Testis (tissue), 3 donors: ENCODE results near the gene MAJIN. TPM values are rescaled to one million over a fixed set of nuclear protein-coding genes. Genes with fewer than 3 reads are reported as not detected.
"Not testable (repeated sequence)": the region's sequence is repeated elsewhere in the genome, so short reads cannot be mapped to it uniquely, and the experiment has no call there.

Source experiments
- DNase-seq: peaks from one replicate; pipeline ENCODE4 v3.0.0-alpha.2; 2019
- H3K27ac ChIP-seq, 2 donors: fragments of 200-600 bp; sonication (generic); one replicate each; pipeline ENCODE4 v1.5.1; 2019
- H3K27me3 ChIP-seq: fragments of 200-600 bp; sonication (generic); one replicate; pipeline ENCODE4 v1.5.1; 2019
- H3K36me3 ChIP-seq: fragments of 200-600 bp; sonication (generic); one replicate; pipeline ENCODE4 v1.5.1; 2017; ENCODE audit warnings: low read depth; ENCODE audit errors: missing control alignments
- H3K4me1 ChIP-seq: fragments of 200-600 bp; sonication (generic); one replicate; pipeline ENCODE4 v1.5.1; 2019
- H3K4me3 ChIP-seq, 2 donors: fragments of 200-600 bp; sonication (generic); one replicate each; pipeline ENCODE4 v1.5.1; 2017 to 2019
- H3K9me3 ChIP-seq: fragments of 200-600 bp; sonication (generic); one replicate; pipeline ENCODE4 v1.5.1; 2017
- CTCF ChIP-seq, 3 experiments: fragments of 450-650 bp in 2 of 3; fragments of 200-600 bp in 1 of 3; sonication (generic) in 1 of 3; IDR thresholded peaks; one replicate each; pipeline ENCODE4 v1.5.1; 2016 to 2019; ENCODE audit warnings: antibody characterized with exemption in 3 of 3, mild to moderate bottlenecking in 2 of 3, moderate library complexity in 1 of 3
- POLR2A ChIP-seq: fragments of 450-650 bp; IDR thresholded peaks from one replicate; pipeline ENCODE4 v1.6.1; 2017; ENCODE audit warnings: antibody characterized with exemption, mild to moderate bottlenecking, moderate library complexity
- WGBS, 2 donors: methylation state at CpG; one replicate each; pipeline ENCODE4 v1.1.5; 2018; 5-methylcytosine and 5-hydroxymethylcytosine counted together
- intact Hi-C: fragments of 100-400 bp; cut with DNase I; formaldehyde crosslinking; loops from one replicate; pipeline ENCODE4 v1.15.1; 2023; ENCODE audit warnings: low total_unique reads
- polyA plus RNA-seq: library from polyadenylated mRNA; stranded (reverse); fragments of 350-450 nt; fragmentation: Illumina TruSeq; extraction: RNeasy Lipid Tissue Mini Kit (QIAGEN cat#74804); gene quantifications from one replicate; pipeline ENCODE4 v1.2.3, GENCODE V29; 2014; ENCODE audit warnings: low read depth, low replicate concordance; ENCODE audit not compliant: insufficient read depth
- total RNA-seq, 2 donors: library from RNA; depleted of rRNA; stranded (reverse); fragments of >200 nt; gene quantifications; one replicate each; pipeline ENCODE4 v1.2.3, GENCODE V29; 2016

MAJIN gene
- total and polyA plus RNA-seq, 3 donors from 2014 or later, result 14.4 to 36.4 (median 34.8) TPM

GRCh38 chr11:65013130-65013887 is 41.4 kb upstream of the MAJIN start:
- peak overlapping the region; percentile 55 to 88 for H3K4me3 ChIP-seq
- H3K27ac ChIP-seq, result peak overlapping the region; percentile 90 to 98
- 8 to 13% methylated on average over 10 to 21 of the region's 22 CpGs for WGBS, 2 donors
- no peaks in the 10 kb centered on the region for H3K27me3 ChIP-seq
- DNase-seq, result peak; percentile 94
- TF ChIP-seq CTCF (IDR thresholded peaks at IDR 0.05) (peak; percentile 73 to 86 (median 80)), POLR2A (no peak)
- intact Hi-C loops, result loop anchor here (10.0 kb wide), 2 partner anchors 101 to 169 kb away; partner anchors contain the start of genes CDC42BPG, TM7SF2 and ZNHIT2
- no peaks in the 10 kb centered on the region for H3K4me1 ChIP-seq
- no peaks in the 10 kb centered on the region for H3K9me3 ChIP-seq
- no peaks in the 10 kb centered on the region for H3K36me3 ChIP-seq

GRCh38 chr11:65008873-65009272 is 37.0 kb upstream of the MAJIN start:
- Histone ChIP-seq H3K27ac (no peak overlapping the region), H3K27me3 (no peaks in the 10 kb centered on the region), H3K9me3 (no peaks in the 10 kb centered on the region), H3K36me3 (no peaks in the 10 kb centered on the region), H3K4me3 (no peak overlapping the region), H3K4me1 (no peaks in the 10 kb centered on the region)
- WGBS, 2 donors, result 92 to 93% methylated on average over 2 of the region's 2 CpGs
- no peak for TF ChIP-seq POLR2A
- no peak for TF ChIP-seq CTCF (IDR thresholded peaks at IDR 0.05)
- intact Hi-C loops, result no loop called here
- DNase-seq, result no peak

- WGBS, 2 donors, result 74 to 78% methylated on average over 7 of the region's 7 CpGs
- Histone ChIP-seq H3K9me3 (no peaks in the 10 kb centered on the region), H3K36me3 (no peaks in the 10 kb centered on the region), H3K4me1 (no peaks in the 10 kb centered on the region), H3K4me3 (no peak overlapping the region), H3K27me3 (no peaks in the 10 kb centered on the region), H3K27ac (no peak overlapping the region)
- TF ChIP-seq POLR2A, result no peak
- no peak for TF ChIP-seq CTCF (IDR thresholded peaks at IDR 0.05)
- intact Hi-C loops, result no loop called here
- no peak for DNase-seq
These were observed 36.1 kb upstream of the MAJIN start for GRCh38 chr11:65008016-65008415.

GRCh38 chr11:65003968-65004367 is 32.1 kb upstream of the MAJIN start:
- H3K9me3 ChIP-seq, H3K4me1 ChIP-seq, intact Hi-C loops, H3K27me3 ChIP-seq, DNase-seq, H3K27ac ChIP-seq, H3K4me3 ChIP-seq, H3K36me3 ChIP-seq: not testable (repeated sequence)
- 72 to 74% methylated on average over 3 of the region's 3 CpGs for WGBS, 2 donors

GRCh38 chr11:65003282-65003681 is 31.4 kb upstream of the MAJIN start:
- WGBS, 2 donors, result 66 to 77% methylated on average over 4 to 7 of the region's 7 CpGs

More at GRCh38 chr11:65003282-65003681, 31.4 kb upstream of the MAJIN start:
- no peak overlapping the region for H3K4me3 ChIP-seq
- no peaks in the 10 kb centered on the region for H3K27me3 ChIP-seq
- DNase-seq, result no peak
- H3K4me1 ChIP-seq, result no peaks in the 10 kb centered on the region
- H3K9me3 ChIP-seq, result no peaks in the 10 kb centered on the region
- no peak for TF ChIP-seq CTCF (IDR thresholded peaks at IDR 0.05)
- TF ChIP-seq POLR2A, result no peak
- H3K27ac ChIP-seq, result no peak overlapping the region
- intact Hi-C loops, result no loop called here
- H3K36me3 ChIP-seq, result no peaks in the 10 kb centered on the region
